ENCODE results near the gene CDC42SE2. TPM values are rescaled to one million over a fixed set of nuclear protein-coding genes. Genes with fewer than 3 reads are reported as not detected.

CDC42SE2 gene
- total and polyA plus RNA-seq, 2 donors from 2014 or later: 24.8 to 90.7 TPM

DNA sequence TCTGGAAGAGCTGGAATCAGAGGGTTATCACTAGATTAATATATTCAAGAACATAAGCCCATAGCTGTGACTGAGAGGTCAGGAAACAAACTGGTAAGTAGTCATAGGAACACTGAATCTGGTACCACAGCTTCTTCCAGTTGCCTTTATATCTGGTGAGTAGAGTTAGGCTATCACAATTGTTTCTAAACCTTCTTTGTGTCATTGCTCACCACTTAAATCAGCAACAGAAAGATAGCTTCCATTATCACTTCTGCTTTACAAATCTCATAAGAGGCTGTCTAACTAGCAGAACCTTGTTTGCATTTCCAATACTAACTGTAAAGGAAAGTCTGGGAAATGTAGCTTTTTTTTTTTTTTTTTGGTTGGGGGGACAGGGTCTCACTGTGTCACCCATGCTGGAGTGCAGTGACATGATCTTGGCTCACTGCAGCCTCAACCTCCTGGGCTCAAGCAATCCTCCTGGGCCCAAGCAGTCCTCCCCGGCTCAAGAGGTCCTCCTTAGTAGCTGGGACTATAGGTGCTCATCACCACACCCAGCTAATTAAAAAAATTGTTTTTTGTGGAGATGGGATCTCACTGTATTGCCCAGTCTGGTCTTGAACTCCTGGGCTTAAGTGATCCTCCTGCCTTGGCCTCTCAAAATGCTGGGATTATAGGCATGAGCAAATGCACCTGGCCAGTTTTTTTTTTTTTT is 22.0 kb downstream of the CDC42SE2 start:
- DNase-seq (no peak), FAIRE-seq (no peak)
- Histone ChIP-seq H3K9me3 (ENCODE audit: control insufficient read depth in 2 of 3, insufficient read depth in 1 of 3, low read length in 3 of 3) (no peaks in the 10 kb centered on the region), H3K9ac (ENCODE audit: low read length in 3 of 3) (no peak overlapping the region), H3K27ac (ENCODE audit: low read depth in 2 of 2, low read length in 2 of 2) (no peak overlapping the region), H3K4me1 (ENCODE audit: control insufficient read depth in 2 of 3, insufficient read depth in 2 of 3, low read depth in 1 of 3, low read length in 3 of 3) (peaks cover 0 to 5% (median 2%) of the 10 kb centered on the region in 3 donors), H3K27me3 (ENCODE audit: control insufficient read depth, insufficient read depth, low read length) (no peaks in the 10 kb centered on the region), H3K4me3 (ENCODE audit: low read length in 3 of 3) (no peak overlapping the region), H3K36me3 (ENCODE audit: control insufficient read depth in 2 of 3, insufficient read depth in 3 of 3, low read length in 3 of 3) (no peaks in the 10 kb centered on the region)
- intact Hi-C loops (cut with DNase I): no loop called here
- TF ChIP-seq, protein P1, sequence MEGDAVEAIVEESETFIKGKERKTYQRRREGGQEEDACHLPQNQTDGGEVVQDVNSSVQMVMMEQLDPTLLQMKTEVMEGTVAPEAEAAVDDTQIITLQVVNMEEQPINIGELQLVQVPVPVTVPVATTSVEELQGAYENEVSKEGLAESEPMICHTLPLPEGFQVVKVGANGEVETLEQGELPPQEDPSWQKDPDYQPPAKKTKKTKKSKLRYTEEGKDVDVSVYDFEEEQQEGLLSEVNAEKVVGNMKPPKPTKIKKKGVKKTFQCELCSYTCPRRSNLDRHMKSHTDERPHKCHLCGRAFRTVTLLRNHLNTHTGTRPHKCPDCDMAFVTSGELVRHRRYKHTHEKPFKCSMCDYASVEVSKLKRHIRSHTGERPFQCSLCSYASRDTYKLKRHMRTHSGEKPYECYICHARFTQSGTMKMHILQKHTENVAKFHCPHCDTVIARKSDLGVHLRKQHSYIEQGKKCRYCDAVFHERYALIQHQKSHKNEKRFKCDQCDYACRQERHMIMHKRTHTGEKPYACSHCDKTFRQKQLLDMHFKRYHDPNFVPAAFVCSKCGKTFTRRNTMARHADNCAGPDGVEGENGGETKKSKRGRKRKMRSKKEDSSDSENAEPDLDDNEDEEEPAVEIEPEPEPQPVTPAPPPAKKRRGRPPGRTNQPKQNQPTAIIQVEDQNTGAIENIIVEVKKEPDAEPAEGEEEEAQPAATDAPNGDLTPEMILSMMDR (IDR thresholded peaks at IDR 0.05; ENCODE audit: borderline replicate concordance, extremely low read depth, insufficient read depth): no peak

DNA sequence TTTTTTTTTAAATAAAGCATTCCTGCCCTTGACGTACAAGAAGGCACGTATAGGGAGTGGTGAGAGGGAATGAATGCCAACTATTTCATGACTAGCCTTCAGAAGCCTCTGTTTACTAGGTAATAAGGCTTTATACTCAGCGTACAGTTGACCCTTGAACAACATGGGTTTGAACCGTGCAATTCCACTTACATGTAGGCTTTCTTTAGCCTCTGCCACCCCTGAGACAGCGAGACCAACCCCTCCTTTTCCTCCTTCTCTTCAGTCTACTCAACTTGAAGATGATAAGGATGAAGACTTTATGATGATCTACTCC is 22.5 kb downstream of the CDC42SE2 start:
- intact Hi-C loops (cut with DNase I): no loop called here

DNA sequence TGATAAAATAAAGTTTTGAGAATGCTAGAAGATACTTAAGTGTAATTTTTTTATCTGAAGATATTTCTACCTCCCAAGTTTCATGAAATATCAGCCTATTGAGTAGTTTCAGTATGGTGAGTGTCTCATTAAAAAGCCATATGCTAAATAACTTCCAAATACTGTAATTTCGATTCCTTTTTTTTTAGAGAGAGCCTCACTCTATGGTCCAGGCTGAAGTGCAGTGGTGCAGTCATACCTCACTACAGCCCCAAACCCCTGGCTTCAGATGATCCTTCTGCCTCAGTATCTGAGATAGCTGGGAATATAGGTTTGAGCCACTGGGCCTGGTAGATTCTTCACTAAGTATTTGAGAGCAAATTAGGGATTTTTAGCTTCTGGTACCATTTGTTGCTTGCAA is 24.5 kb downstream of the CDC42SE2 start:
- Histone ChIP-seq H3K27ac (ENCODE audit: low read depth in 2 of 2, low read length in 2 of 2) (no peak overlapping the region), H3K27me3 (ENCODE audit: control insufficient read depth, insufficient read depth, low read length) (no peaks in the 10 kb centered on the region), H3K4me1 (ENCODE audit: control insufficient read depth in 2 of 3, insufficient read depth in 2 of 3, low read depth in 1 of 3, low read length in 3 of 3) (no peaks in the 10 kb centered on the region), H3K9me3 (ENCODE audit: control insufficient read depth in 2 of 3, insufficient read depth in 1 of 3, low read length in 3 of 3) (no peaks in the 10 kb centered on the region), H3K4me3 (ENCODE audit: low read length in 3 of 3) (no peak overlapping the region), H3K36me3 (ENCODE audit: control insufficient read depth in 2 of 3, insufficient read depth in 3 of 3, low read length in 3 of 3) (no peaks in the 10 kb centered on the region), H3K9ac (ENCODE audit: low read length in 3 of 3) (no peak overlapping the region)
- intact Hi-C loops (cut with DNase I): no loop called here
- DNase-seq (no peak), FAIRE-seq (no peak)
- TF ChIP-seq, protein P1 (IDR thresholded peaks at IDR 0.05; ENCODE audit: borderline replicate concordance, extremely low read depth, insufficient read depth): no peak

More for the DNA sequence above, 22.5 kb downstream of the CDC42SE2 start:
- Histone ChIP-seq H3K9ac (ENCODE audit: low read length in 3 of 3) (no peak overlapping the region), H3K36me3 (ENCODE audit: control insufficient read depth in 2 of 3, insufficient read depth in 3 of 3, low read length in 3 of 3) (no peaks in the 10 kb centered on the region), H3K4me1 (ENCODE audit: control insufficient read depth in 2 of 3, insufficient read depth in 2 of 3, low read depth in 1 of 3, low read length in 3 of 3) (peaks cover 0 to 2% (median 0%) of the 10 kb centered on the region in 3 donors), H3K27ac (ENCODE audit: low read depth in 2 of 2, low read length in 2 of 2) (no peak overlapping the region), H3K4me3 (ENCODE audit: low read length in 3 of 3) (no peak overlapping the region), H3K9me3 (ENCODE audit: control insufficient read depth in 2 of 3, insufficient read depth in 1 of 3, low read length in 3 of 3) (no peaks in the 10 kb centered on the region), H3K27me3 (ENCODE audit: control insufficient read depth, insufficient read depth, low read length) (no peaks in the 10 kb centered on the region)
- TF ChIP-seq, protein P1 (IDR thresholded peaks at IDR 0.05; ENCODE audit: borderline replicate concordance, extremely low read depth, insufficient read depth): no peak
- DNase-seq (no peak), FAIRE-seq (no peak)

DNA sequence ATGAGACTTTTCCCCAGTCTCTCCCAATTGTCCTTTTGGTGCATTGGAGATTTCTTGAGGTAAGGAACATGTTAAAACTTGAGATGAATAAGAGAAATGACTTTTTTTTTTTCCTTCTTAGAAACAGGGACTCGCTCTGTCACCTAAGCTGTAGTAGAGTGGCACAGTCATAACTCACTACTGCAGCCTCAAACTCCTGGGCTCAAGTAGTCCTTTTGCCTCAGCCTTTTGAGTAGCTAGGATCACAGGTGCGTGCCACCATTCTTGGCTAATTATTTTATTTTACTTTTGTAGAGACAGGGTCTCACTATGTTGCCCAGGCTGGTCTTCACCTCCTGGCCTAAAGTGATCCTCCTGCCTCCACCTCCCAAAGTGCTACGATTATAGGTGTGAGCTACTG is 25.9 kb downstream of the CDC42SE2 start:
- intact Hi-C loops (cut with DNase I): no loop called here

More for the DNA sequence above, 25.9 kb downstream of the CDC42SE2 start:
- no peaks in the 10 kb centered on the region for H3K27me3 ChIP-seq (ENCODE audit: control insufficient read depth, insufficient read depth, low read length)
- H3K4me3 ChIP-seq (ENCODE audit: low read length in 3 of 3): no peak overlapping the region
- H3K9me3 ChIP-seq (ENCODE audit: control insufficient read depth in 2 of 3, insufficient read depth in 1 of 3, low read length in 3 of 3): no peaks in the 10 kb centered on the region
- no peak for DNase-seq
- no peak overlapping the region for H3K9ac ChIP-seq (ENCODE audit: low read length in 3 of 3)
- TF ChIP-seq, protein P1 (IDR thresholded peaks at IDR 0.05; ENCODE audit: borderline replicate concordance, extremely low read depth, insufficient read depth): no peak
- FAIRE-seq: no peak
- H3K27ac ChIP-seq (ENCODE audit: low read depth in 2 of 2, low read length in 2 of 2): no peak overlapping the region
- no peaks in the 10 kb centered on the region for H3K36me3 ChIP-seq (ENCODE audit: control insufficient read depth in 2 of 3, insufficient read depth in 3 of 3, low read length in 3 of 3)
- no peaks in the 10 kb centered on the region for H3K4me1 ChIP-seq (ENCODE audit: control insufficient read depth in 2 of 3, insufficient read depth in 2 of 3, low read depth in 1 of 3, low read length in 3 of 3)

Measured in kidney (tissue), 14 donors.